SH-SY5Y (cell line): ENCODE results near the gene MMP7.

Experiments
- GATA2 ChIP-seq: IDR thresholded peaks from 2 replicates; pipeline ENCODE4 v1.6.1; 2011; ENCODE audit warnings: mild to moderate bottlenecking, low read depth, low read length
- GATA3 ChIP-seq: IDR thresholded peaks from 2 replicates; pipeline ENCODE4 v1.6.1; 2011; ENCODE audit warnings: low read depth, mild to moderate bottlenecking, low read length, moderate library complexity

DNA sequence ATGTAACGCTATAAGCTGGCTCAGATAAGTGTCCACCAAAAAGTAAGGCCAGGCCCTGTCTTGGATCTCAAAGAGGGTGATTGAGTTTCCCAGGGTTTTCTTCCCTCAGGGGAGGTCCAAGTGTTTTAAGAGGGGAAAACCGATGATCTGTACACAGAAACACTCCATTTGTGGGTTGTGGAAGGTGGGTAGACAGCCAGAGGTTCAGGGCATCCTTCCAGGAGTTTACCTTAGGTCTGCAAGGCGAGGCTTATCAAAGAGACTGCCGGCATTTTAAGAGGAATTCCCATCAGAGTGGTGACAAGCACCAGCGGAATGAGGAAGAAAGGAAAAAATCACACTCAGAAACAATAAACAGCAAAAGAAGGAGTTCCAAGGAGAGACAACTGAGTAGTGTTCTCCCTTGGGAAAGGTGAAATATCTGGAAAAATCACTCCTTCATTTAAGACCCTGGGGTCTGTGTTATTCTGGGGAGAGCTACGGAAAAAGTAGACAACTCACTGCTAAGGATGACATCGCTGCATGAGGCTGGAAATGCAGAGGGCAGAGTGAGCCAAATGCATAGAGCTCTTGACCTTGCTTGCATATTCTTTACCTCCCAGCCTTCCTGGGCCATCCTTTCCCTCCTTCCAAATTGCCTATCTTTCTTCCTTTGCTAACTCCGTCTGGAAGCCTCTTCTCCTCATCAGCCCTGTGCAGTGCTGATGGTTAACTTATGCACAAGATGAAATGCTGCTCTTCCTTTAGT is 22.1 kb upstream of the MMP7 start:
- TF ChIP-seq GATA3 (no peak), GATA2 (no peak)
